Immature natural killer cell (primary cell): ENCODE data around the gene TRAF3IP1. TPM values are rescaled to one million over a fixed set of nuclear protein-coding genes. Genes with fewer than 3 reads are reported as not detected.
"Not testable (repeated sequence)": the region's sequence is repeated elsewhere in the genome, so short reads cannot be mapped to it uniquely, and the experiment has no call there.

Experiments used
- DNase-seq, 3 donors: peaks; one replicate each; pipeline ENCODE4 v3.0.0; 2022; ENCODE audit warnings: mixed read lengths in 1 of 3
- H3K27ac Mint-ChIP-seq, 6 donors: one replicate each; pipeline ENCODE4 v1.8.0; 2020; ENCODE audit warnings: mixed read lengths in 6 of 6, mild to moderate bottlenecking in 5 of 6, inconsistent platforms in 4 of 6, moderate library complexity in 3 of 6
- H3K27me3 Mint-ChIP-seq, 3 donors: one replicate each; pipeline ENCODE4 v1.8.0; 2020 to 2021; ENCODE audit warnings: low read depth in 3 of 3, mild to moderate bottlenecking in 3 of 3, mixed read lengths in 3 of 3, moderate library complexity in 3 of 3, inconsistent platforms in 1 of 3
- H3K36me3 Mint-ChIP-seq, 3 donors: one replicate each; pipeline ENCODE4 v1.8.0; 2020; ENCODE audit warnings: mixed read lengths in 3 of 3, inconsistent platforms in 2 of 3, mild to moderate bottlenecking in 2 of 3
- H3K4me1 Mint-ChIP-seq, 2 donors: one replicate each; pipeline ENCODE4 v1.8.0; 2020; ENCODE audit warnings: inconsistent platforms in 2 of 2, mild to moderate bottlenecking in 2 of 2, mixed read lengths in 2 of 2, moderate library complexity in 1 of 2
- H3K4me3 Mint-ChIP-seq, 5 donors: one replicate each; pipeline ENCODE4 v1.8.0; 2020; ENCODE audit warnings: mild to moderate bottlenecking in 5 of 5, mixed read lengths in 5 of 5, inconsistent platforms in 3 of 5, moderate library complexity in 3 of 5
- H3K9me3 Mint-ChIP-seq, 6 donors: one replicate each; pipeline ENCODE4 v1.8.0; 2020; ENCODE audit warnings: mild to moderate bottlenecking in 6 of 6, mixed read lengths in 6 of 6, inconsistent platforms in 4 of 6, moderate library complexity in 3 of 6
- polyA plus RNA-seq, 3 donors: library from polyadenylated mRNA; unstranded; fragments of 300-500 nt; fragmentation: Illumina TruSeq; gene quantifications; one replicate each; pipeline ENCODE4 v1.2.3, GENCODE V29; 2021

The TRAF3IP1 gene
- polyA plus RNA-seq, 3 donors from 2014 or later: 1.9 to 7.0 (median 2.2) TPM

- Mint-ChIP-seq H3K4me1 (no peaks in the 10 kb centered on the region), H3K4me3 (no peak overlapping the region), H3K36me3 (peaks cover 21 to 44% (median 25%) of the 10 kb centered on the region in 3 donors), H3K27me3 (no peaks in the 10 kb centered on the region), H3K27ac (no peak overlapping the region), H3K9me3 (peaks cover 0 to 1% (median 0%) of the 10 kb centered on the region in 6 donors)
- DNase-seq: no peak
Measured at GRCh38 chr2:238331916-238332315, 11.6 kb downstream of the TRAF3IP1 start.

- no peak for DNase-seq
- Mint-ChIP-seq H3K4me1 (peaks cover 0 to 2% of the 10 kb centered on the region in 2 donors), H3K36me3 (peaks cover 7 to 22% (median 8%) of the 10 kb centered on the region in 3 donors), H3K4me3 (no peak overlapping the region), H3K9me3 (no peaks in the 10 kb centered on the region), H3K27me3 (peaks cover 0 to 3% (median 2%) of the 10 kb centered on the region in 3 donors), H3K27ac (no peak overlapping the region)
Measured at GRCh38 chr2:238334885-238335284, 14.6 kb downstream of the TRAF3IP1 start.

- peaks cover 7 to 20% (median 8%) of the 10 kb centered on the region in 3 donors for H3K36me3 Mint-ChIP-seq
- not testable (repeated sequence) for DNase-seq
Measured at GRCh38 chr2:238335591-238335990, 15.3 kb downstream of the TRAF3IP1 start.

DNA sequence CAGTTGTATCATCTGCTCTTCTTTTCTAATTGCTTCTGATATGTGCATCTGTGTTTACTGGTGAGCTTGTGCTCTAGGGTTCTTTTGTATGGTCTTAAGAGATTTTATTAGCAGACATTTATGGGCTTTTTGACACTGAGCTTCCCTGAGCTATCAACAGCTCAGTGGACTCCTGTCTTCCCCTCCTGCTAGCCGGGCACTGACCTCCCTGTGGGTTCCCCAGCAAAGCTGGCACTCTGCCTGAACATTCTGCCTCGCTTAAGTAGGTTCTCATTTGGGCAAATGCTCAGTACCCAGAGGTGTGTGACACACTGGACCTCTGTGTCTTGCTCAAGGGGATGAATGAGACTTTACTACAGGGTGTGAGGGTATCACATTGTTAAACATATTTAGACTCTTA, 15.8 kb downstream of the TRAF3IP1 start:
- H3K4me3 Mint-ChIP-seq: no peak overlapping the region
- no peak overlapping the region for H3K27ac Mint-ChIP-seq
- peaks cover 7 to 20% (median 8%) of the 10 kb centered on the region in 3 donors for H3K36me3 Mint-ChIP-seq
- H3K4me1 Mint-ChIP-seq: peaks cover 0 to 2% of the 10 kb centered on the region in 2 donors
- H3K27me3 Mint-ChIP-seq: peaks cover 0 to 3% (median 2%) of the 10 kb centered on the region in 3 donors
- no peak for DNase-seq
- no peaks in the 10 kb centered on the region for H3K9me3 Mint-ChIP-seq

More at GRCh38 chr2:238335591-238335990, 15.3 kb downstream of the TRAF3IP1 start:
- H3K27me3 Mint-ChIP-seq, H3K4me1 Mint-ChIP-seq, H3K27ac Mint-ChIP-seq, H3K4me3 Mint-ChIP-seq, H3K9me3 Mint-ChIP-seq: not testable (repeated sequence)

- Mint-ChIP-seq H3K27me3 (peaks cover 0 to 3% (median 2%) of the 10 kb centered on the region in 3 donors), H3K4me1 (peaks cover 0 to 2% of the 10 kb centered on the region in 2 donors), H3K36me3 (peaks cover 5 to 17% (median 8%) of the 10 kb centered on the region in 3 donors), H3K9me3 (no peaks in the 10 kb centered on the region), H3K27ac (no peak overlapping the region), H3K4me3 (no peak overlapping the region)
- no peak for DNase-seq
Measured at GRCh38 chr2:238336793-238337444, 16.6 kb downstream of the TRAF3IP1 start.

- no peak for DNase-seq
- Mint-ChIP-seq H3K27me3 (peaks cover 0 to 3% (median 2%) of the 10 kb centered on the region in 3 donors), H3K9me3 (no peaks in the 10 kb centered on the region), H3K4me3 (no peak overlapping the region), H3K27ac (no peak overlapping the region), H3K36me3 (peaks cover 0 to 12% (median 7%) of the 10 kb centered on the region in 3 donors), H3K4me1 (peaks cover 0 to 2% of the 10 kb centered on the region in 2 donors)
Measured at GRCh38 chr2:238337846-238338245, 17.5 kb downstream of the TRAF3IP1 start.

DNA sequence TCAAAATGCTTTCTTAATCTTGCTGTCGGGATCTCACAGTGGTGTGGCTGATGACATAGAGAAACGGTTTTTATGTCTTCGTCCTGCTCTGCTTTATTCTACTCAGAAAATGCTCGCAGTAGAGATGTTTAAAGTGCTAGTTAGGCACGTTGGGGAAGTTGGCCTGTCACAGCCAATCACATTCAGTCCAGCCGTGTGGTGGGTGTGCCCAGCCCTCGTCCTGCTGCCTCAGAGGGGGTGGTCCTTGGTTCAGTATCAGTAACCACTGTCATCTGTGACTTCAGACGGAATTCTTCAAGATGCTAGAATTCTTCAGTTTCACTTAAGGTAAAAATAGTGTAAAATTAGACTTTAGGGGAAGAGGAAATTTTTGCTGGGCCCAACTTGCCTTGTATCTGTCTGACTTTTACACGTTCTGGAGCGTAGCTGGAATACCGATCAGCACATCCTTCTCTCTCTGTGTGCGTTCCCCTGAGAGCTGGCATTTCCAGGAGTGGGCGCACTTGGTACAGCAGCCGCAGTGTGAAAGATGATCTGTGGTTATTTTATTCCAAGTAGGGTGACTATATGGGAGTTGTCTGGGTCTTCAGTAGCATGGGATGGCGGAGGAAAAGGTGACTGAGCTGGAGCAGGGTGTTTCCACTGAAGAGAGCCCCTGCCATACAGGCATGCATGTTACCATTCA, 18.5 kb downstream of the TRAF3IP1 start:
- no peak overlapping the region for H3K4me3 Mint-ChIP-seq
- no peak for DNase-seq
- H3K36me3 Mint-ChIP-seq: peaks cover 0 to 12% (median 4%) of the 10 kb centered on the region in 3 donors
- H3K4me1 Mint-ChIP-seq: peaks cover 0 to 2% of the 10 kb centered on the region in 2 donors
- peaks cover 0 to 3% (median 2%) of the 10 kb centered on the region in 3 donors for H3K27me3 Mint-ChIP-seq
- no peaks in the 10 kb centered on the region for H3K9me3 Mint-ChIP-seq
- H3K27ac Mint-ChIP-seq: peak overlapping the region in 1 of 6 donors; percentile 64

GRCh38 chr2:238339395-238339780, 19.1 kb downstream of the TRAF3IP1 start:
- H3K27ac Mint-ChIP-seq: no peak overlapping the region
- H3K36me3 Mint-ChIP-seq: peaks cover 0 to 9% (median 4%) of the 10 kb centered on the region in 3 donors

DNA sequence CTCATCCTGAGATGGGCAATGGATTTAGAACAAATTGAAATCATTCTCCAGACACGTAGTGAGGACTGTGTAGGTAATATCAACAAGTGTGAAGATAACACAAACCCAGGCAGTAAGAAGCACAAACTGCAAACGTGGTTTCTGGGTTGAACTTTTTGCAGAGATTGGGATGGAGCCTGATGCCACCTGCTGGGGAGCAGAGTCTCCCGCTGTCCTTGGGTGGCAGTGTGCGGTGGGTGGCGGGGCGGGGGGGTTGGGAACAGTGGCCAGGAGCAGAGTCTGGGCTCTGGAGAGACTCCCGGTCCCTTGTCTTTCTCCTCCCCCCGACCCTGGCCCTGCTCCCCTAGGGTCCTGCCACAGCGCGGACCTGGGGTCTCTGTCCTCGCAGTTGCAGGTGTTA, 19.5 kb downstream of the TRAF3IP1 start:
- Mint-ChIP-seq H3K27ac (no peak overlapping the region), H3K4me1 (peaks cover 0 to 2% of the 10 kb centered on the region in 2 donors), H3K4me3 (no peak overlapping the region), H3K36me3 (peaks cover 0 to 9% (median 4%) of the 10 kb centered on the region in 3 donors), H3K27me3 (peaks cover 0 to 3% (median 2%) of the 10 kb centered on the region in 3 donors), H3K9me3 (no peaks in the 10 kb centered on the region)
- DNase-seq: no peak

More at GRCh38 chr2:238339395-238339780, 19.1 kb downstream of the TRAF3IP1 start:
- Mint-ChIP-seq H3K27me3 (peaks cover 0 to 3% (median 2%) of the 10 kb centered on the region in 3 donors), H3K9me3 (no peaks in the 10 kb centered on the region), H3K4me1 (peaks cover 0 to 2% of the 10 kb centered on the region in 2 donors), H3K4me3 (no peak overlapping the region)
- no peak for DNase-seq

- Mint-ChIP-seq H3K36me3 (peaks cover 0 to 8% (median 4%) of the 10 kb centered on the region in 3 donors), H3K4me3 (no peak overlapping the region)
Measured at GRCh38 chr2:238341536-238341935, 21.2 kb downstream of the TRAF3IP1 start.

DNA sequence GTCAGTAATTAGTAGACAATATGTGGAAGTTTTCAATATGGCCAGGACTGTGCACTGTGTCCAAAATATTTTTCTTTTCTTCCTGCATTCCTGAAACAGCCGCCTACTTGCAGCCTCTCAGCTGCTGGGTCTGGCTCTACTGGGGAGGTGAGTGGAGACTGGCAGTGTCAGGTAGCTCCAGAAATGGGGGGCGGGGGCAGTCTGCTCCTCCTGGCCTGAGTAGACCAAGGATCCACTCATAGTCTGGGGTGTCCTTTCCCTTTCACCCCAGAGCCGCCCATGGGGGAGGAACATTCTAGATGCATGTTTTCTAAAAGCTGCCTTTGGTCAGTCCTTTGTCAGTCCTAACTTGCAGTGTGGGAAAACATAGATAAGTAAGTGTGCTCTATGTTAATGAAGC, 23.7 kb downstream of the TRAF3IP1 start:
- no peak for DNase-seq
- no peaks in the 10 kb centered on the region for H3K9me3 Mint-ChIP-seq
- H3K27ac Mint-ChIP-seq: no peak overlapping the region
- H3K4me1 Mint-ChIP-seq: peaks cover 0 to 2% of the 10 kb centered on the region in 2 donors
- no peak overlapping the region for H3K4me3 Mint-ChIP-seq
- H3K27me3 Mint-ChIP-seq: peaks cover 0 to 2% (median 0%) of the 10 kb centered on the region in 3 donors
- peaks cover 6 to 10% (median 7%) of the 10 kb centered on the region in 3 donors for H3K36me3 Mint-ChIP-seq

More at GRCh38 chr2:238341536-238341935, 21.2 kb downstream of the TRAF3IP1 start:
- Mint-ChIP-seq H3K27ac (no peak overlapping the region), H3K4me1 (peaks cover 0 to 2% of the 10 kb centered on the region in 2 donors), H3K27me3 (peaks cover 2 to 3% (median 2%) of the 10 kb centered on the region in 3 donors), H3K9me3 (no peaks in the 10 kb centered on the region)
- no peak for DNase-seq

GRCh38 chr2:238344517-238344916, 24.2 kb downstream of the TRAF3IP1 start:
- Mint-ChIP-seq H3K27me3 (peaks cover 0 to 2% (median 0%) of the 10 kb centered on the region in 3 donors), H3K36me3 (peaks cover 10 to 11% (median 11%) of the 10 kb centered on the region in 3 donors), H3K27ac (no peak overlapping the region), H3K4me3 (no peak overlapping the region), H3K4me1 (peaks cover 0 to 2% of the 10 kb centered on the region in 2 donors), H3K9me3 (no peaks in the 10 kb centered on the region)
- no peak for DNase-seq

DNA sequence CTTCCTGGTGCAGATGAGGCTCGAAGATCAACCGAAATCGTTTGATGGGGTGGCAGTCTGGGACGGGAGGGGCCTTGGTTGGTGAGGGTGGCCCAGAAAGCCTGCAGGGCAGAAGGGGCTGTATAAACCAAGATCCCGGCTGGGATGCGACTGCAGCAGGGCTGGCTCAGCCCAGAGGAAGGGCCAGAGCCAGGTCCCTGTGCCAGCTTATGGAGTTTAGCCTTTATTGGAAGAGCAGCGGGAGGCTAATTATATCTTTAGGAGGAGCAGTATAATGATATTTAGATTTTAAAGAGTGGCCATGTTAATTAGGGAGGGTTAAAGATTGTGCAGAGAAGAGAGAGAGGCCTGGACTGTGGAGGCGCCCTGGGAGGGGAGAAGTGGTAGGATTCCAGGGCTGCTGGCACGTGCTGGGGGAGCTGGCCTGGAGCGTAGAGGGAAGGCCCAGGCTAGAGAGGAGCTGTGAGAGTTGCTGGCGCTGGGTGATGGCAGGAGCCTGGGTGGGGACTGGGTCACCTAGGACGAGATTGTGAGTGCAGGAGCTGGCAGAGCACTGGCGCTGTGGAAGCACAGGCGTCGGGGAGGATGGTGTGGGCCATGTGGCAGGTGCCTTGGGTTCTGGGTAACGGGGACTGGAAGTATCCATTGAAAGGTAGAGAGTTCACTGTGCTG, 25.1 kb downstream of the TRAF3IP1 start:
- Mint-ChIP-seq H3K27me3 (peaks cover 0 to 2% (median 0%) of the 10 kb centered on the region in 3 donors), H3K4me3 (no peak overlapping the region), H3K4me1 (no peaks in the 10 kb centered on the region), H3K9me3 (no peaks in the 10 kb centered on the region), H3K36me3 (peaks cover 10 to 11% (median 11%) of the 10 kb centered on the region in 3 donors), H3K27ac (no peak overlapping the region)
- no peak for DNase-seq
